ENCODE results near the gene KAZALD1.

DNA sequence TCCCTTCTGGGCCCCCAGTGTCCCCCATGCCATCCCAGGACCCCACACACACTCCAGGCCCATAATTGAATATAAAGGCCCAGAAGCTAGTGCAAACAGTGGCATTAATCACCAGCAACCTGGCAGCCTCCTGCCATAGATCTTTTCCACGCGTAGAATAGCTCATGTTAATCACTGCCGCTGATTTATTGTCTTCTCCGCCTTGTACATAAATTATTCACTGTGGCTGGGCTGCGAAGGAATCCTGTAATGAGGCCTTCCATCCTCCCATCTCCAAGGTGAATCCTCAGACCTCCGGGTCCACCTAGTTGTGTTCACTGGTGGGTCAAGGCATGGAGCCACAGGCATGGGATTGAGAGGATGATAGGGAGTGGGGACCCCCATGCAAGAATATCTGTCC lies 33.2 kb downstream of the KAZALD1 start:
- TF ChIP-seq, protein P1, sequence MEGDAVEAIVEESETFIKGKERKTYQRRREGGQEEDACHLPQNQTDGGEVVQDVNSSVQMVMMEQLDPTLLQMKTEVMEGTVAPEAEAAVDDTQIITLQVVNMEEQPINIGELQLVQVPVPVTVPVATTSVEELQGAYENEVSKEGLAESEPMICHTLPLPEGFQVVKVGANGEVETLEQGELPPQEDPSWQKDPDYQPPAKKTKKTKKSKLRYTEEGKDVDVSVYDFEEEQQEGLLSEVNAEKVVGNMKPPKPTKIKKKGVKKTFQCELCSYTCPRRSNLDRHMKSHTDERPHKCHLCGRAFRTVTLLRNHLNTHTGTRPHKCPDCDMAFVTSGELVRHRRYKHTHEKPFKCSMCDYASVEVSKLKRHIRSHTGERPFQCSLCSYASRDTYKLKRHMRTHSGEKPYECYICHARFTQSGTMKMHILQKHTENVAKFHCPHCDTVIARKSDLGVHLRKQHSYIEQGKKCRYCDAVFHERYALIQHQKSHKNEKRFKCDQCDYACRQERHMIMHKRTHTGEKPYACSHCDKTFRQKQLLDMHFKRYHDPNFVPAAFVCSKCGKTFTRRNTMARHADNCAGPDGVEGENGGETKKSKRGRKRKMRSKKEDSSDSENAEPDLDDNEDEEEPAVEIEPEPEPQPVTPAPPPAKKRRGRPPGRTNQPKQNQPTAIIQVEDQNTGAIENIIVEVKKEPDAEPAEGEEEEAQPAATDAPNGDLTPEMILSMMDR (IDR thresholded peaks at IDR 0.05), result no peak
- TF ChIP-seq POLR2A (IDR thresholded peaks at IDR 0.05), result no peak

Data from lower leg skin (tissue), 3 donors.